ENCODE results near the gene NOL6.

DNA sequence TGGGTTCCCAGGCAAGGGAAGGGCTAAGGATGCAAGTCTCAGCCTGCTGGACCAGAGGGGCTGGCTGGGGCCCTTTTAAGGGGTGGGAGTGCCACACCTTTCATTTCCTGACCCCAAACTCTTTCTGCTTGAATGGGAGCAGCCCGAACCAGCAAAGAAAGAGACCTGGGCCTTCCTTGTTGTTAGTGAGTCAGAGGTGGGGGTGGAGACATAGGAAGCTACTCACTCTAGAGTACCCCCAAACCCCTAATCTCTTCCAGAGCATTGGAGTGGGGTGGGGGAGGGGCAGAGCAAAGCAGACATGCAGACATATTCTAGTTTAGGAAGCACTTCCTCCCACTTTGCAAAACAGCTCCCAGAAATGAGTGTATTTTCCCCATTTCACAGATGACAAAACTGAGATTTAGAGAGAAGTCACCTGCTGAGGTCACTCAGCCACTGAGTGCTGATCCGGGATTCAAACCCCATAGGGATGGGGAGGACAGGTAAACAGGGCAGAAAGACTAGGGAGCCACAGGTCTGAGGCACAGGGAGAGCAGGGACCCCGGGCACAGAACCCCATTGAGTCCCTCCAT is 20.4 kb downstream of the NOL6 start:
- TF ChIP-seq, protein P1, sequence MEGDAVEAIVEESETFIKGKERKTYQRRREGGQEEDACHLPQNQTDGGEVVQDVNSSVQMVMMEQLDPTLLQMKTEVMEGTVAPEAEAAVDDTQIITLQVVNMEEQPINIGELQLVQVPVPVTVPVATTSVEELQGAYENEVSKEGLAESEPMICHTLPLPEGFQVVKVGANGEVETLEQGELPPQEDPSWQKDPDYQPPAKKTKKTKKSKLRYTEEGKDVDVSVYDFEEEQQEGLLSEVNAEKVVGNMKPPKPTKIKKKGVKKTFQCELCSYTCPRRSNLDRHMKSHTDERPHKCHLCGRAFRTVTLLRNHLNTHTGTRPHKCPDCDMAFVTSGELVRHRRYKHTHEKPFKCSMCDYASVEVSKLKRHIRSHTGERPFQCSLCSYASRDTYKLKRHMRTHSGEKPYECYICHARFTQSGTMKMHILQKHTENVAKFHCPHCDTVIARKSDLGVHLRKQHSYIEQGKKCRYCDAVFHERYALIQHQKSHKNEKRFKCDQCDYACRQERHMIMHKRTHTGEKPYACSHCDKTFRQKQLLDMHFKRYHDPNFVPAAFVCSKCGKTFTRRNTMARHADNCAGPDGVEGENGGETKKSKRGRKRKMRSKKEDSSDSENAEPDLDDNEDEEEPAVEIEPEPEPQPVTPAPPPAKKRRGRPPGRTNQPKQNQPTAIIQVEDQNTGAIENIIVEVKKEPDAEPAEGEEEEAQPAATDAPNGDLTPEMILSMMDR (IDR thresholded peaks at IDR 0.05) = no peak
- TF ChIP-seq ZFX (IDR thresholded peaks at IDR 0.05; ENCODE audit: borderline replicate concordance) = no peak

All from 22Rv1 (cell line).